ENCODE data around the gene LIPG. TPM values are rescaled to one million over a fixed set of nuclear protein-coding genes. Genes with fewer than 3 reads are reported as not detected.
A peak's percentile ranks its signal among the peaks of the same experiment; 100 is the strongest.
"Not testable (repeated sequence)": the region's sequence is repeated elsewhere in the genome, so short reads cannot be mapped to it uniquely, and the experiment has no call there.

LIPG gene
- polyA plus RNA-seq, 1 donor (not counting 4 experiments of a cell fraction or from before 2014, with no cell fraction given) = 241 TPM

GRCh38 chr18:49582579-49582978 is 20.7 kb downstream of the LIPG start:
- dilution Hi-C loops (cut with MboI; ENCODE audit: extremely low pct_ligation_motif_present, low sequenced_read_pairs) = no loop called here
- FAIRE-seq = no peak
- Histone ChIP-seq H3K4me3 (ENCODE audit: control insufficient read depth in 2 of 3, extremely low read depth in 1 of 3, insufficient read depth in 2 of 3, low read depth in 1 of 3, low read length in 3 of 3) (no peak overlapping the region), H3K9me3 (ENCODE audit: control insufficient read depth, low read depth, low read length) (no peaks in the 10 kb centered on the region), H3K9ac (ENCODE audit: control insufficient read depth, extremely low read depth, insufficient read depth, low read length) (no peak overlapping the region), H3K27me3 (ENCODE audit: control insufficient read depth, extremely low read depth, insufficient read depth, low read length) (no peaks in the 10 kb centered on the region), H3K36me3 (ENCODE audit: control insufficient read depth in 2 of 2, extremely low read depth in 1 of 2, insufficient read depth in 2 of 2, low read length in 2 of 2) (peaks cover 39 to 56% of the 10 kb centered on the region in 2 experiments), H4K20me1 (ENCODE audit: control insufficient read depth, extremely low read depth, insufficient read depth, low read length) (no peaks in the 10 kb centered on the region), H3K9me1 (ENCODE audit: control insufficient read depth, extremely low read depth, insufficient read depth, low read length) (no peaks in the 10 kb centered on the region), H3K4me1 (ENCODE audit: control insufficient read depth, extremely low read depth, insufficient read depth, low read length) (no peaks in the 10 kb centered on the region), H3K79me2 (ENCODE audit: control insufficient read depth, insufficient read depth, low read length) (no peaks in the 10 kb centered on the region), H2AFZ (ENCODE audit: control insufficient read depth, low read length) (no peak overlapping the region), H3K4me2 (ENCODE audit: control insufficient read depth, extremely low read depth, insufficient read depth, low read depth, low read length) (no peak overlapping the region), H3K27ac (ENCODE audit: control insufficient read depth, insufficient read depth, low read length) (no peak overlapping the region)
- DNase-seq (ENCODE audit: low read depth, low spot score) = no peak
- no peak for TF ChIP-seq EZH2 (IDR thresholded peaks at IDR 0.05; ENCODE audit: low read length)
- no peak for TF ChIP-seq CTCF (optimal IDR thresholded peaks at IDR 0.05 in 1 of 3, IDR thresholded peaks at IDR 0.05 in 1 of 3, conservative IDR thresholded peaks at IDR 0.05 in 1 of 3; ENCODE audit: extremely low read depth in 1 of 3, insufficient read depth in 2 of 3, low read length in 3 of 3)

DNA sequence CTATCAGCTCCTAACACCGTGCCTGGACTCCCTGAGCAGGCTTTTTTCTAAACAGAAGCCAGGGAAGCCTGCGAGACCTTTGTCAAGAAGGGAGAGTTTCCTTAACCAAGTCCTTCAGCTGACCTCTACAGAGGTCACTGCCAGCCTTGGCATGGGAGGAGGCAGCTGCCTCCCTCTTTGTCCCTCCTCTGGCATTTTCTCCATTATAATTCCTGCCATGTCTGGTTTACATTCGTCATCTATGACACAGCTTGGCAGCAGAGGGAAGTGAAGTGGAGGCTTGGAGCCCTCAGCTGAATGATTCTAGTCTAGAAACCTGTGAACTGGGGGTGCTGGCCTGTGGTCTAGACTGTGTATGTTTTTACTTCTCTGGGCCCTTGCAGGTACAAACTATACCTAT is 22.5 kb downstream of the LIPG start:
- Histone ChIP-seq H3K9me3 (ENCODE audit: control insufficient read depth, low read depth, low read length) (no peaks in the 10 kb centered on the region), H3K9ac (ENCODE audit: control insufficient read depth, extremely low read depth, insufficient read depth, low read length) (no peak overlapping the region), H3K27ac (ENCODE audit: control insufficient read depth, insufficient read depth, low read length) (peak overlapping the region; percentile 27), H2AFZ (ENCODE audit: control insufficient read depth, low read length) (no peak overlapping the region), H4K20me1 (ENCODE audit: control insufficient read depth, extremely low read depth, insufficient read depth, low read length) (no peaks in the 10 kb centered on the region), H3K36me3 (ENCODE audit: control insufficient read depth in 2 of 2, extremely low read depth in 1 of 2, insufficient read depth in 2 of 2, low read length in 2 of 2) (peaks cover 50 to 73% of the 10 kb centered on the region in 2 experiments), H3K4me2 (ENCODE audit: control insufficient read depth, extremely low read depth, insufficient read depth, low read depth, low read length) (no peak overlapping the region), H3K4me3 (ENCODE audit: control insufficient read depth in 2 of 3, extremely low read depth in 1 of 3, insufficient read depth in 2 of 3, low read depth in 1 of 3, low read length in 3 of 3) (no peak overlapping the region), H3K79me2 (ENCODE audit: control insufficient read depth, insufficient read depth, low read length) (no peaks in the 10 kb centered on the region), H3K27me3 (ENCODE audit: control insufficient read depth, extremely low read depth, insufficient read depth, low read length) (no peaks in the 10 kb centered on the region), H3K4me1 (ENCODE audit: control insufficient read depth, extremely low read depth, insufficient read depth, low read length) (no peaks in the 10 kb centered on the region), H3K9me1 (ENCODE audit: control insufficient read depth, extremely low read depth, insufficient read depth, low read length) (no peaks in the 10 kb centered on the region)
- peak; percentile 17 for FAIRE-seq
- DNase-seq (ENCODE audit: low read depth, low spot score) = no peak
- TF ChIP-seq CTCF (optimal IDR thresholded peaks at IDR 0.05 in 1 of 3, IDR thresholded peaks at IDR 0.05 in 1 of 3, conservative IDR thresholded peaks at IDR 0.05 in 1 of 3; ENCODE audit: extremely low read depth in 1 of 3, insufficient read depth in 2 of 3, low read length in 3 of 3) = no peak
- TF ChIP-seq EZH2 (IDR thresholded peaks at IDR 0.05; ENCODE audit: low read length) = no peak
- dilution Hi-C loops (cut with MboI; ENCODE audit: extremely low pct_ligation_motif_present, low sequenced_read_pairs) = no loop called here

DNA sequence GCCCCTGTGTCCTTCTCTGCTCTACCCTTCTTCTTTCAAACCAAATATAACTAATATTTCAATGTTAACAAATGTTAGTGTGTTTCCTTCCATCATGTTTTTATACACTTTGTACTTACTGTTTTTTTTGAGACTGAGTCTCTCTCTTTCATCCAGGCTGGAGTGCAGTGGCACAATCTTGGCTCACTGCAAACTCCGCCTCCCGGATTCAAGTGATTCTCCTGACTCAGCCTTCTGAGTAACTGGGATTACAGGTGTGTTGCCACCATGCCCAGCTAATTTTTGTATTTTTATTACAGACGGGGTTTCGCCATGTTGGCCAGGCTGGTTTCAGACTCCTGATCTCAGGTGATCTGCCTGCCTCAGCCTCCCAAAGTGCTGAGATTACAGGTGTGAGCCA is 23.1 kb downstream of the LIPG start:
- not testable (repeated sequence) for DNase-seq (ENCODE audit: low read depth, low spot score)

More for the DNA sequence above, 23.1 kb downstream of the LIPG start:
- dilution Hi-C loops (cut with MboI; ENCODE audit: extremely low pct_ligation_motif_present, low sequenced_read_pairs); H3K79me2 ChIP-seq (ENCODE audit: control insufficient read depth, insufficient read depth, low read length); H3K27me3 ChIP-seq (ENCODE audit: control insufficient read depth, extremely low read depth, insufficient read depth, low read length); H3K4me2 ChIP-seq (ENCODE audit: control insufficient read depth, extremely low read depth, insufficient read depth, low read depth, low read length); H3K9ac ChIP-seq (ENCODE audit: control insufficient read depth, extremely low read depth, insufficient read depth, low read length); H3K27ac ChIP-seq (ENCODE audit: control insufficient read depth, insufficient read depth, low read length); H4K20me1 ChIP-seq (ENCODE audit: control insufficient read depth, extremely low read depth, insufficient read depth, low read length); H3K9me3 ChIP-seq (ENCODE audit: control insufficient read depth, low read depth, low read length); H3K4me3 ChIP-seq (ENCODE audit: control insufficient read depth in 2 of 3, extremely low read depth in 1 of 3, insufficient read depth in 2 of 3, low read depth in 1 of 3, low read length in 3 of 3); H3K4me1 ChIP-seq (ENCODE audit: control insufficient read depth, extremely low read depth, insufficient read depth, low read length); H3K9me1 ChIP-seq (ENCODE audit: control insufficient read depth, extremely low read depth, insufficient read depth, low read length); FAIRE-seq; H2AFZ ChIP-seq (ENCODE audit: control insufficient read depth, low read length): not testable (repeated sequence)
- H3K36me3 ChIP-seq (ENCODE audit: control insufficient read depth in 2 of 2, extremely low read depth in 1 of 2, insufficient read depth in 2 of 2, low read length in 2 of 2) = peaks cover 53 to 77% of the 10 kb centered on the region in 2 experiments

Data from keratinocyte (primary cell).